Left forelimb (tissue), 1 donor: ENCODE results near the gene ZDHHC8.

ENCODE experiments used
- DNase-seq: peaks from one replicate; pipeline ENCODE4 v3.0.0-alpha.2; 2018; ENCODE audit warnings: low spot score

The ZDHHC8 gene

GRCh38 chr22:20131597-20131858, at the start of gene ZDHHC8:
ZDHHC8 (plus strand) TSS chr22:20131804; CDS start chr22:20131948, 144 bp downstream.
- no peak for DNase-seq

- no peak for DNase-seq
Observed at GRCh38 chr22:20083157-20083890, 48.3 kb upstream of the ZDHHC8 start.

GRCh38 chr22:20083891-20084546, 47.6 kb upstream of the ZDHHC8 start:
- no peak for DNase-seq

GRCh38 chr22:20084547-20085413, 46.8 kb upstream of the ZDHHC8 start:
- no peak for DNase-seq

- no peak for DNase-seq
Observed at GRCh38 chr22:20085651-20086050, 46.0 kb upstream of the ZDHHC8 start.

GRCh38 chr22:20086101-20086599, 45.5 kb upstream of the ZDHHC8 start:
- DNase-seq = no peak

GRCh38 chr22:20086763-20087162, 44.8 kb upstream of the ZDHHC8 start:
- no peak for DNase-seq

GRCh38 chr22:20087319-20088262, 44.0 kb upstream of the ZDHHC8 start:
- DNase-seq = peak; percentile 28

GRCh38 chr22:20088263-20088648, 43.3 kb upstream of the ZDHHC8 start:
- DNase-seq = peak; percentile 45

GRCh38 chr22:20089226-20089976, 42.2 kb upstream of the ZDHHC8 start:
- peak; percentile 36 for DNase-seq

GRCh38 chr22:20089977-20090729, 41.5 kb upstream of the ZDHHC8 start:
- peak; percentile 48 for DNase-seq

- DNase-seq = peak; percentile 26
Observed at GRCh38 chr22:20090730-20091240, 40.8 kb upstream of the ZDHHC8 start.

- peak; percentile 15 for DNase-seq
Observed at GRCh38 chr22:20091690-20092476, 39.7 kb upstream of the ZDHHC8 start.

GRCh38 chr22:20092477-20092854, 39.1 kb upstream of the ZDHHC8 start:
- peak; percentile 48 for DNase-seq

GRCh38 chr22:20093418-20094196, 38.0 kb upstream of the ZDHHC8 start:
- peak; percentile 49 for DNase-seq

- peak; percentile 47 for DNase-seq
Observed at GRCh38 chr22:20094197-20094807, 37.3 kb upstream of the ZDHHC8 start.

- no peak for DNase-seq
Observed at GRCh38 chr22:20095521-20095920, 36.1 kb upstream of the ZDHHC8 start.
